ENCODE measurements around the gene SMKR1.

Gene SMKR1

GRCh38 chr7:129493555-129493954 lies 8.8 kb upstream of the SMKR1 start:
- Mint-ChIP-seq H3K4me1 (no peaks in the 10 kb centered on the region), H3K4me3 (no peak overlapping the region), H3K27ac (ENCODE audit: low read depth) (no peak overlapping the region), H3K27me3 (no peaks in the 10 kb centered on the region), H3K9me3 (no peaks in the 10 kb centered on the region), H3K36me3 (ENCODE audit: insufficient read depth) (no peaks in the 10 kb centered on the region)
- ATAC-seq (replicated peaks; ENCODE audit: extremely low read depth, poor library complexity, severe bottlenecking) (peak; percentile 40), DNase-seq (ENCODE audit: low spot score in 2 of 2) (no peak)

DNA sequence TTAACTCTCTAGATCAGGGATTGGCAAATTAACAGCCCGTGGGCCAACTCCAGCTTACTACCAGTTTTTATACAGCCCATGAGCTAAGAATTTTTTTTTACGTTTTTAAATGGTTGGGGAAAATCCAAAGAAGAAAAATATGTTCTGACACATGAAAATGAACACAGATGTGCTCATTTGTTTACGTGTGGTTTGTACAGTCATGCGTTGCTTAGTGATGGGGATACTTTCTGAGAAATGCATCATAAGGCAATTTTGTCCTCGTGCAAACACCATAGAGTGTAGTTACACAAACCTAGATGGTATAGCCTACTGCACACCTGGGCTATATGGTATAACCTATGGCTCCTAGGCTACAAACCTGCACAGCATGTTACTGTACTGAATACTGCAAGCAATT lies 8.3 kb upstream of the SMKR1 start:
- no peak overlapping the region for H3K27ac Mint-ChIP-seq (ENCODE audit: low read depth)
- DNase-seq (ENCODE audit: low spot score in 2 of 2) = no peak
- peak; percentile 46 for ATAC-seq (replicated peaks; ENCODE audit: extremely low read depth, poor library complexity, severe bottlenecking)
- no peak overlapping the region for H3K4me3 Mint-ChIP-seq
- no peaks in the 10 kb centered on the region for H3K9me3 Mint-ChIP-seq
- no peaks in the 10 kb centered on the region for H3K36me3 Mint-ChIP-seq (ENCODE audit: insufficient read depth)
- no peaks in the 10 kb centered on the region for H3K4me1 Mint-ChIP-seq
- no peaks in the 10 kb centered on the region for H3K27me3 Mint-ChIP-seq

DNA sequence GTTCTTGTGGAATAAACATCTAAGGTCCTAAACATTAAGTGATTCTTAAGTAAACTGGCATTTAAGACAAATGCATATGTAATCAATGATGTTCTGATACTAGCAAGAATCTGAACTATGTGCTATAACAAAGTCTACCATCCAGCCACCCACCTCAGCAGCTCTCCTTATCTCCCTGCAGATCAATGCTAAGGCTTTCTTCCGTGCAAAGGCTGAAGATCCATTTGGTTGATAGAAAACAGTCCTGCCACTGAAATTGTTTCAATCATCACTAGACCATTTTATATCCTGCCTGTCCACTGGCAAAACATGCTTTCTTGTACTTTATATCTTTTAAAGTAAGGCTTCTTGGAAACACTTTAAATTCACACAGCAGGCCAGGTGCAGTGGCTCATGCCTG lies 6.3 kb upstream of the SMKR1 start:
- Mint-ChIP-seq H3K36me3 (ENCODE audit: insufficient read depth) (no peaks in the 10 kb centered on the region), H3K4me3 (no peak overlapping the region), H3K27me3 (no peaks in the 10 kb centered on the region), H3K9me3 (no peaks in the 10 kb centered on the region), H3K27ac (ENCODE audit: low read depth) (no peak overlapping the region), H3K4me1 (peaks cover 3% of the 10 kb centered on the region)
- DNase-seq (ENCODE audit: low spot score in 2 of 2) = no peak
- ATAC-seq (replicated peaks; ENCODE audit: extremely low read depth, poor library complexity, severe bottlenecking) = no peak

DNA sequence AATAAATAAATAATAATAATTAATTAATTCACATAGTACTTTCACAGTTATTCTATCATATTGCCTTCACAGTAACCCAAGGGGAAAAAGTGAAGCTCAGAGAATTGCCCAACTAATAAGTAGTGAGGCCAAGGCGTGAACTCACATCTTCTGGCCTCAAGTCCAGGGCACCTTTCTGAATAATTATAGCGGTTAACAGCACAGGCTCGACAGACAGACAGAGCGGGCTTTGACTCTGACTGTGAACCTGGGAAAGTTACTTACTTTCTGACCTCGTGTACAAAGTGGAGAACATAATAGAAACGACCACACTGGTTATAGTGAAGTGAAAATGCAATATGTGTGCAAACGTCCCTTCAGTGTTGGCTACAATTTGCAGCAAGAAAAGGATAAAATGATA lies 5.7 kb upstream of the SMKR1 start:
- H3K36me3 Mint-ChIP-seq (ENCODE audit: insufficient read depth) = peaks cover under 1% of the 10 kb centered on the region
- no peak overlapping the region for H3K27ac Mint-ChIP-seq (ENCODE audit: low read depth)
- no peaks in the 10 kb centered on the region for H3K27me3 Mint-ChIP-seq
- H3K9me3 Mint-ChIP-seq = no peaks in the 10 kb centered on the region
- DNase-seq (ENCODE audit: low spot score in 2 of 2) (no peak), ATAC-seq (replicated peaks; ENCODE audit: extremely low read depth, poor library complexity, severe bottlenecking) (no peak)
- H3K4me3 Mint-ChIP-seq = no peak overlapping the region
- H3K4me1 Mint-ChIP-seq = peaks cover 8% of the 10 kb centered on the region

DNA sequence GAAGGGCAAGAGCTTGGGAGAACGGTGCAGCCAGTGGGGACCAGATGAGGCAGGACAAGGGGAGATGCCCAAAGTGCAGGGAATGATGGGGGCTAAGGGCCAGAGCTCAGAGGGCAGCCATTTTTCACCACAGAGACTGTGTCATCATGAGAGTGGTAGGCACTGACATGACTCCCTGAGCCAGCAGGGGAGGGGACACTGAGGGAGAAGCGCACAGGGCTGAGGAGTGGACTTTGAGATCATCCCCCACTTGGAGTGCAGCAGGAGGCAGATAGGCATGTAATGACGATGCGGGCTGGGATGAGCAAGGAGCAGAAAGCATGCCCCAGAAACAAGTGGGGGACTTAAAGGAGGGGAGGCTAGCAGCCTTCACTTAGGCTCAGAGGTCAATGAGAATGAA lies 5.2 kb upstream of the SMKR1 start:
- DNase-seq (ENCODE audit: low spot score in 2 of 2) (no peak), ATAC-seq (replicated peaks; ENCODE audit: extremely low read depth, poor library complexity, severe bottlenecking) (no peak)
- Mint-ChIP-seq H3K27me3 (no peaks in the 10 kb centered on the region), H3K27ac (ENCODE audit: low read depth) (no peak overlapping the region), H3K4me1 (peaks cover 12% of the 10 kb centered on the region), H3K9me3 (no peaks in the 10 kb centered on the region), H3K4me3 (no peak overlapping the region), H3K36me3 (ENCODE audit: insufficient read depth) (peaks cover 5% of the 10 kb centered on the region)

DNA sequence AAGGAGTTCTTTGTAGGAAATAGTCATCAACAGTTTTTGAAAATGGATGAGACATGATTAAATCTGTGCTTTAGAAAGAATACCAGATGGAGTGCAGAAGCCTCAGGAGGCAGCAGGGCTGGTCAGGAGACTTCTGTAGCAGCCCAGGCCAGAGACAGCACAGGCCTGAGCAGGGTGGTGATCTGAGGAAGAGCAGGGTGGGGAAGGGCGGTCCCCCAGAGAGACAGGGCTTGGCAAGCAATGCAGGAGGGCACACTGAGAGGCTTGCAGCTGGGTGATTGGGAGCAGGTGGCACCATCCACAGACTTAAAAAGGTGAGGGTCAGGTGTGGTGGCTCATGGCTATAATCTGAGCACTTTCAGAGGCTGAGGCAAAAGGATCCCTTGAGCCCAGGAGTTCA lies 4.3 kb upstream of the SMKR1 start:
- Mint-ChIP-seq H3K4me1 (peaks cover 14% of the 10 kb centered on the region), H3K4me3 (no peak overlapping the region), H3K27me3 (no peaks in the 10 kb centered on the region), H3K27ac (ENCODE audit: low read depth) (peak overlapping the region; percentile 23), H3K36me3 (ENCODE audit: insufficient read depth) (peaks cover 6% of the 10 kb centered on the region), H3K9me3 (no peaks in the 10 kb centered on the region)
- ATAC-seq (replicated peaks; ENCODE audit: extremely low read depth, poor library complexity, severe bottlenecking) = no peak
- DNase-seq (ENCODE audit: low spot score in 2 of 2) = no peak

- ATAC-seq (replicated peaks; ENCODE audit: extremely low read depth, poor library complexity, severe bottlenecking) = no peak
- Mint-ChIP-seq H3K27ac (ENCODE audit: low read depth) (no peak overlapping the region), H3K9me3 (no peaks in the 10 kb centered on the region), H3K4me3 (no peak overlapping the region), H3K4me1 (peaks cover 20% of the 10 kb centered on the region), H3K36me3 (ENCODE audit: insufficient read depth) (peaks cover 8% of the 10 kb centered on the region), H3K27me3 (no peaks in the 10 kb centered on the region)
- no peak for DNase-seq (ENCODE audit: low spot score in 2 of 2)
These were observed 2.3 kb upstream of the SMKR1 start for GRCh38 chr7:129499999-129500398.

GRCh38 chr7:129502708-129503685 lies 666 bp downstream of the SMKR1 start:
- Mint-ChIP-seq H3K4me3 (peak overlapping the region; percentile 70), H3K9me3 (no peaks in the 10 kb centered on the region), H3K27ac (ENCODE audit: low read depth) (peak overlapping the region; percentile 77), H3K27me3 (no peaks in the 10 kb centered on the region), H3K4me1 (peaks cover 20% of the 10 kb centered on the region), H3K36me3 (ENCODE audit: insufficient read depth) (peaks cover 10% of the 10 kb centered on the region)
- ATAC-seq (replicated peaks; ENCODE audit: extremely low read depth, poor library complexity, severe bottlenecking) (peak; percentile 3), DNase-seq (ENCODE audit: low spot score in 2 of 2) (peak in 1 of 2 donors; percentile 15)

DNA sequence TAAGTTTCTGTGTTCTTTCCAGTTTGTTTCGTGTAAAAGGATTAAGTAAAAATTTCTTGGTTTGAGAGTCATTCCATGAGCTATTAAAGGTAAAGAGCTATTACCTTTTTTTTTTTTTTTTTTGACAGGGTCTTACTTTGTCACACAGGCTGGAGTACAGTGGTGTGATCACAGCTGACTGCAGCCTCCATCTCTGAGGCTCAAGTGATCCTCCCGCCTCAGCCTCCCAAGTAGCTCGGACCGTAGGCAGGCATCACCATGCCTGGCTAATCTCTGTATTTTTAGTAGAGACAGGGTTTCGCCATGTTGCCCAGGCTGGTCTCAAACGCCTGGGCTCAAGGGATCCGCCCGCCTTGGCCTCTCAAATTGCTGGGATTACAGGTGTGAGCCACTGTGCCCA lies 1.4 kb downstream of the SMKR1 start:
- ATAC-seq (replicated peaks; ENCODE audit: extremely low read depth, poor library complexity, severe bottlenecking) (no peak), DNase-seq (ENCODE audit: low spot score in 2 of 2) (no peak)
- H3K9me3 Mint-ChIP-seq = no peaks in the 10 kb centered on the region
- H3K4me3 Mint-ChIP-seq = peak overlapping the region; percentile 70
- peak overlapping the region; percentile 77 for H3K27ac Mint-ChIP-seq (ENCODE audit: low read depth)
- peaks cover 20% of the 10 kb centered on the region for H3K4me1 Mint-ChIP-seq
- peaks cover 10% of the 10 kb centered on the region for H3K36me3 Mint-ChIP-seq (ENCODE audit: insufficient read depth)
- H3K27me3 Mint-ChIP-seq = no peaks in the 10 kb centered on the region

DNA sequence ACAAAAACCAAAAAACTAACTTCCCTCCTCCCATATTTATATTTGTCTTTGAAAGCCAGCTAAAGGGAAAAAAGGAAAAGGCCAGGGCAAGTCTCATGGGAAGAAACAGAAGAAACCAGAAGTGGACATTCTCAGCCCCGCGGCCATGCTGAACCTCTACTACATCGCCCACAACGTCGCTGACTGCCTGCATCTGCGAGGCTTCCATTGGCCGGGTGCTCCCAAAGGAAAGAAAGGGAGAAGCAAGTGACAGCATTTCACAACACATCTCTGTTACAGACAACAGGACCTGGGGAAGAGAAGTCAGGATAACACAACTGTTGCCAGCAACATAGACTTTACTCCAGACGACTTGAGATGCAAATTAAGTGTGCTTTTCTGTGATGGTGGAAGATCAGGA lies 9.9 kb downstream of the SMKR1 start:
- Mint-ChIP-seq H3K4me1 (no peaks in the 10 kb centered on the region), H3K36me3 (ENCODE audit: insufficient read depth) (peaks cover 4% of the 10 kb centered on the region), H3K9me3 (no peaks in the 10 kb centered on the region), H3K27ac (ENCODE audit: low read depth) (no peak overlapping the region), H3K27me3 (no peaks in the 10 kb centered on the region), H3K4me3 (no peak overlapping the region)
- DNase-seq (ENCODE audit: low spot score in 2 of 2) = no peak
- no peak for ATAC-seq (replicated peaks; ENCODE audit: extremely low read depth, poor library complexity, severe bottlenecking)

- Mint-ChIP-seq H3K4me3 (no peak overlapping the region), H3K9me3 (no peaks in the 10 kb centered on the region), H3K4me1 (peaks cover 4% of the 10 kb centered on the region), H3K36me3 (ENCODE audit: insufficient read depth) (peaks cover 4% of the 10 kb centered on the region), H3K27ac (ENCODE audit: low read depth) (no peak overlapping the region), H3K27me3 (peaks cover 10% of the 10 kb centered on the region)
- ATAC-seq (replicated peaks; ENCODE audit: extremely low read depth, poor library complexity, severe bottlenecking) = no peak
- no peak for DNase-seq (ENCODE audit: low spot score in 2 of 2)
These were observed 11.2 kb downstream of the SMKR1 start for GRCh38 chr7:129513546-129513945.

- Mint-ChIP-seq H3K27me3 (peaks cover 16% of the 10 kb centered on the region), H3K36me3 (ENCODE audit: insufficient read depth) (peaks cover 2% of the 10 kb centered on the region), H3K27ac (ENCODE audit: low read depth) (no peak overlapping the region), H3K4me1 (peaks cover 4% of the 10 kb centered on the region), H3K4me3 (no peak overlapping the region), H3K9me3 (no peaks in the 10 kb centered on the region)
- no peak for ATAC-seq (replicated peaks; ENCODE audit: extremely low read depth, poor library complexity, severe bottlenecking)
- no peak for DNase-seq (ENCODE audit: low spot score in 2 of 2)
These were observed 12.4 kb downstream of the SMKR1 start for GRCh38 chr7:129514683-129515082.

- H3K36me3 Mint-ChIP-seq (ENCODE audit: insufficient read depth) = peaks cover 4% of the 10 kb centered on the region
- H3K4me3 Mint-ChIP-seq = no peak overlapping the region
- H3K27me3 Mint-ChIP-seq = peaks cover 20% of the 10 kb centered on the region
- H3K4me1 Mint-ChIP-seq = peaks cover 4% of the 10 kb centered on the region
- ATAC-seq (replicated peaks; ENCODE audit: extremely low read depth, poor library complexity, severe bottlenecking) = no peak
- DNase-seq (ENCODE audit: low spot score in 2 of 2) = no peak
- H3K27ac Mint-ChIP-seq (ENCODE audit: low read depth) = no peak overlapping the region
- no peaks in the 10 kb centered on the region for H3K9me3 Mint-ChIP-seq
These were observed 13.1 kb downstream of the SMKR1 start for GRCh38 chr7:129515381-129515780.

Data from central memory CD8-positive, alpha-beta T cell (primary cell).